HL-60 (cell line): Measurements from ENCODE around the gene NACA2.

Experiments used
- CTCF ChIP-seq: IDR thresholded peaks from one replicate; pipeline ENCODE4 v1.5.1; 2011; ENCODE audit warnings: low read length, control low read depth, inconsistent platforms; ENCODE audit not compliant: insufficient read depth
- SPI1 ChIP-seq: IDR thresholded peaks from 2 replicates; pipeline ENCODE4 v1.6.1; 2012; ENCODE audit warnings: low read depth, mild to moderate bottlenecking, borderline replicate concordance

DNA sequence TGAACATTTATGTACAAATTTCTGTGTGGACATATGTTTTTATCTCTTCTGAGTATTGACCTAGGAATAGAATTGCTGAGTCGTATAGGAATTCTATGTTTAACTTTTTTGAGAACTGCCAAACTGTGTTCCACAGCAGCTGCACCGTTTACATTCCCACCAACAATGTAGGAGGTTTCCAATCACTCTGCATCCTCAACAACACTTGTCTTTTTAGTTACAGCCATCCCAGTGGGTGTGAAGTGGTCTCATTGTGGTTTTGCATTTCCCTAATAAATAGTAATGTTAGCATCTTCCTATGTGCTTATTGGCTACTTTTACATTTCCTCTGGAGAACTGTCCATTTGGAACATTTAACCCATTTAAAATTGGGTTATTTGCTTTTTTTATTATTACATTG, 36.6 kb upstream of the NACA2 start:
- no peak for TF ChIP-seq CTCF
- no peak for TF ChIP-seq SPI1
